ENCODE measurements around the gene LRRC17. TPM values are rescaled to one million over a fixed set of nuclear protein-coding genes. Genes with fewer than 3 reads are reported as not detected.

LRRC17 gene
- total and polyA plus RNA-seq, 11 donors: 0.72 to 10.8 (median 2.8) TPM

- Histone ChIP-seq H3K36me3 (no peaks in the 10 kb centered on the region), H3K4me3 (peak overlapping the region in 6 of 12 donors; percentile 4 to 32 (median 20)), H3K4me1 (peaks cover 0 to 52% (median 39%) of the 10 kb centered on the region in 12 donors), H3K27ac (peak overlapping the region in 9 of 12 donors; percentile 19 to 83 (median 63)), H3K27me3 (no peaks in the 10 kb centered on the region), H3K9me3 (no peaks in the 10 kb centered on the region)
- no peak for DNase-seq
- TF ChIP-seq CTCF (IDR thresholded peaks at IDR 0.05) (no peak), POLR2A (IDR thresholded peaks at IDR 0.05) (no peak)
- intact Hi-C loops (cut with DNase I): no loop called here
- ATAC-seq: no peak
- 57 to 70% (median 64%) methylated on average over 3 of the region's 3 CpGs for WGBS, 4 donors
Observed at GRCh38 chr7:102934701-102935100, 21.9 kb downstream of the LRRC17 start.

- DNase-seq (no peak), ATAC-seq (no peak)
- Histone ChIP-seq H3K36me3 (peaks cover 0 to 4% (median 0%) of the 10 kb centered on the region in 9 donors), H3K4me1 (peaks cover 0 to 52% (median 39%) of the 10 kb centered on the region in 12 donors), H3K27ac (peak overlapping the region in 1 of 12 donors; percentile 46), H3K27me3 (no peaks in the 10 kb centered on the region), H3K4me3 (peak overlapping the region in 5 of 12 donors; percentile 13 to 32 (median 26)), H3K9me3 (no peaks in the 10 kb centered on the region)
- WGBS, 4 donors: 57 to 66% (median 61%) methylated on average over 6 of the region's 6 CpGs
- TF ChIP-seq CTCF (IDR thresholded peaks at IDR 0.05) (no peak), POLR2A (IDR thresholded peaks at IDR 0.05) (no peak)
- intact Hi-C loops (cut with DNase I): no loop called here
Observed at GRCh38 chr7:102935450-102936115, 22.8 kb downstream of the LRRC17 start.

- intact Hi-C loops (cut with DNase I): no loop called here
- Histone ChIP-seq H3K4me3 (no peak overlapping the region), H3K27me3 (no peaks in the 10 kb centered on the region), H3K27ac (peak overlapping the region; percentile 6 to 80 (median 65)), H3K4me1 (peaks cover 0 to 54% (median 39%) of the 10 kb centered on the region in 12 donors), H3K36me3 (peaks cover 0 to 4% (median 0%) of the 10 kb centered on the region in 9 donors), H3K9me3 (no peaks in the 10 kb centered on the region)
- no peak for TF ChIP-seq POLR2A (IDR thresholded peaks at IDR 0.05)
- no peak for TF ChIP-seq CTCF (IDR thresholded peaks at IDR 0.05)
- DNase-seq (no peak), ATAC-seq (no peak)
- WGBS, 4 donors: 57 to 68% (median 60%) methylated on average over 1 of the region's 1 CpG
Observed at GRCh38 chr7:102938679-102939078, 25.9 kb downstream of the LRRC17 start.

- Histone ChIP-seq H3K27ac (peak overlapping the region in 5 of 12 donors; percentile 4 to 55 (median 39)), H3K27me3 (no peaks in the 10 kb centered on the region), H3K36me3 (peaks cover 0 to 9% (median 0%) of the 10 kb centered on the region in 9 donors), H3K4me1 (peaks cover 0 to 42% (median 21%) of the 10 kb centered on the region in 12 donors), H3K9me3 (no peaks in the 10 kb centered on the region), H3K4me3 (no peak overlapping the region)
- intact Hi-C loops (cut with DNase I): loop anchor here in 2 of 10 donors (10.0 kb wide), 1 partner anchor 48 kb away; no protein-coding TSS in a partner anchor
- 60 to 74% (median 68%) methylated on average over 4 of the region's 4 CpGs for WGBS, 4 donors
- TF ChIP-seq POLR2A (IDR thresholded peaks at IDR 0.05) (no peak), CTCF (IDR thresholded peaks at IDR 0.05) (no peak)
- ATAC-seq (peak in 1 of 4 donors; percentile 26), DNase-seq (no peak)
Observed at GRCh38 chr7:102942181-102942866, 29.5 kb downstream of the LRRC17 start.

Measured in heart left ventricle (tissue), 16 donors.